D721Med (cell line): Measurements from ENCODE around the gene PHLPP2.
"Not testable (repeated sequence)": the region's sequence is repeated elsewhere in the genome, so short reads cannot be mapped to it uniquely, and the experiment has no call there.

Source experiments
- DNase-seq: peaks from one replicate; pipeline ENCODE4 v3.0.0; 2011; ENCODE audit warnings: low spot score; ENCODE audit not compliant: insufficient read length
- FAIRE-seq: peaks from 2 replicates; lab custom pipeline; 2011; peaks lifted over from hg19 to GRCh38; lab: Jason Lieb, UNC
- TF ChIP-seq, protein P1 (sequence below): IDR thresholded peaks from 2 replicates; pipeline ENCODE4 v1.5.1; 2012; ENCODE audit warnings: mild to moderate bottlenecking, control low read depth; ENCODE audit not compliant: insufficient read depth; ENCODE audit errors: missing control alignments

PHLPP2 gene

GRCh38 chr16:71600822-71601221, 123.7 kb downstream of the PHLPP2 start:
- FAIRE-seq (no peak), DNase-seq (no peak)
- TF ChIP-seq, protein P1, sequence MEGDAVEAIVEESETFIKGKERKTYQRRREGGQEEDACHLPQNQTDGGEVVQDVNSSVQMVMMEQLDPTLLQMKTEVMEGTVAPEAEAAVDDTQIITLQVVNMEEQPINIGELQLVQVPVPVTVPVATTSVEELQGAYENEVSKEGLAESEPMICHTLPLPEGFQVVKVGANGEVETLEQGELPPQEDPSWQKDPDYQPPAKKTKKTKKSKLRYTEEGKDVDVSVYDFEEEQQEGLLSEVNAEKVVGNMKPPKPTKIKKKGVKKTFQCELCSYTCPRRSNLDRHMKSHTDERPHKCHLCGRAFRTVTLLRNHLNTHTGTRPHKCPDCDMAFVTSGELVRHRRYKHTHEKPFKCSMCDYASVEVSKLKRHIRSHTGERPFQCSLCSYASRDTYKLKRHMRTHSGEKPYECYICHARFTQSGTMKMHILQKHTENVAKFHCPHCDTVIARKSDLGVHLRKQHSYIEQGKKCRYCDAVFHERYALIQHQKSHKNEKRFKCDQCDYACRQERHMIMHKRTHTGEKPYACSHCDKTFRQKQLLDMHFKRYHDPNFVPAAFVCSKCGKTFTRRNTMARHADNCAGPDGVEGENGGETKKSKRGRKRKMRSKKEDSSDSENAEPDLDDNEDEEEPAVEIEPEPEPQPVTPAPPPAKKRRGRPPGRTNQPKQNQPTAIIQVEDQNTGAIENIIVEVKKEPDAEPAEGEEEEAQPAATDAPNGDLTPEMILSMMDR = no peak

GRCh38 chr16:71598426-71598825, 126.1 kb downstream of the PHLPP2 start:
- not testable (repeated sequence) for FAIRE-seq, DNase-seq

DNA sequence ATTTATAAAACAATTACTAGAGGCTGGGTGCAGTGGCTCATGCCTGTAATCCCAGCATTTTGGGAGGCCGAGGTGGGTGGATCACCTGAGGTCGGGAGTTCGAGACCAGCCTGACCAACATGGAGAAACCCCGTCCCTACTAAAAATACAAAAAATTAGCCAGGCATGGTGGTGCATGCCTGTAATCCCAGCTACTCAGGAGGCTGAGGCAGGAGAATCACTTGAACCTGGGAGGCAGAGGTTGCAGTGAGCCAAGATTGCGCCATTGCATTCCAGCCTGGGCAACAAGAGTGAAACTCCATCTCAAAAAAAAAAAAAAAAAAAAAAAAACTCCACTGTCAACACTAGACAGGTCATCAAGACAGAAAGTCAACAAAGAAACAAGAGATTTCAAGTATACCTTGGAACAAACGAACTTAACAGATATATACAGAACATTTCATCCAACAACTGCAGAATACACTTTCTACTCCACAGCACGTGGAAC, 129.1 kb downstream of the PHLPP2 start:
- not testable (repeated sequence) for FAIRE-seq, DNase-seq
